ENCODE data around the gene DLEC1.

- no peak for TF ChIP-seq CTCF (IDR thresholded peaks at IDR 0.05 in 2 of 3, conservative IDR thresholded peaks at IDR 0.05 in 1 of 3; ENCODE audit: insufficient read depth in 2 of 3, low read depth in 1 of 3, low read length in 3 of 3)
- peak in 1 of 2 experiments; percentile 79; a peak in 2 of 4 replicates for TF ChIP-seq FOXA3 (CRISPR knock-in tag; conservative IDR thresholded peaks at IDR 0.05 in 1 of 2, IDR thresholded peaks at IDR 0.05 in 1 of 2)
- no peak for TF ChIP-seq ZNF778 (CRISPR knock-in tag; IDR thresholded peaks at IDR 0.05)
- no peak for TF ChIP-seq ZNF124 (CRISPR knock-in tag; IDR thresholded peaks at IDR 0.05)
- TF ChIP-seq NRF1 (conservative IDR thresholded peaks at IDR 0.05 in 1 of 2, IDR thresholded peaks at IDR 0.05 in 1 of 2), result peak in 1 of 2 experiments; percentile 30; a peak in 2 of 4 replicates
Measured at GRCh38 chr3:38149708-38150107, 110.7 kb downstream of the DLEC1 start.
